Neuronal stem cell (in vitro differentiated cells): ENCODE data around the gene HAS3.
"Not testable (repeated sequence)": the region's sequence is repeated elsewhere in the genome, so short reads cannot be mapped to it uniquely, and the experiment has no call there.

Experiments
- DNase-seq: peaks from one replicate; pipeline ENCODE4 v3.0.0-alpha.2; 2013; ENCODE audit warnings: low spot score
- H2AFZ ChIP-seq: one replicate; pipeline ENCODE4 v1.6.1; 2013; ENCODE audit warnings: mild to moderate bottlenecking, low read length, inconsistent platforms
- H2AK5ac ChIP-seq: 2 replicates; pipeline ENCODE4 v1.6.1; 2013; ENCODE audit warnings: low read depth, mild to moderate bottlenecking, inconsistent platforms, low read length, moderate library complexity, mixed read lengths
- H2BK120ac ChIP-seq: 2 replicates; pipeline ENCODE4 v1.6.1; 2013; ENCODE audit warnings: low read depth, mild to moderate bottlenecking, inconsistent platforms, low read length, moderate library complexity, mixed read lengths
- H2BK12ac ChIP-seq: one replicate; pipeline ENCODE4 v1.6.1; 2013; ENCODE audit warnings: low read length, inconsistent platforms
- H2BK15ac ChIP-seq: 2 replicates; pipeline ENCODE4 v1.6.1; 2013; ENCODE audit warnings: mild to moderate bottlenecking, low read length, inconsistent platforms, mixed read lengths
- H2BK5ac ChIP-seq: one replicate; pipeline ENCODE4 v1.6.1; 2013; ENCODE audit warnings: inconsistent platforms, mild to moderate bottlenecking, low read length, moderate library complexity
- H3K14ac ChIP-seq: one replicate; pipeline ENCODE4 v1.6.1; 2013; ENCODE audit warnings: low read length, inconsistent platforms
- H3K18ac ChIP-seq: 2 replicates; pipeline ENCODE4 v1.6.1; 2013; ENCODE audit warnings: low read length, inconsistent platforms
- H3K23ac ChIP-seq: 2 replicates; pipeline ENCODE4 v1.6.1; 2013; ENCODE audit warnings: low read depth, mild to moderate bottlenecking, mixed read lengths, low read length, inconsistent platforms; ENCODE audit not compliant: poor library complexity
- H3K27ac ChIP-seq: replicated peaks from 3 replicates; pipeline ENCODE4 v1.5.1; 2013; ENCODE audit warnings: low read length, inconsistent platforms
- H3K27me3 ChIP-seq, 3 experiments: 2 replicates each; pipeline ENCODE4 v1.6.1; 2013; ENCODE audit warnings: low read length in 3 of 3, mild to moderate bottlenecking in 2 of 3, inconsistent platforms in 1 of 3, low read depth in 1 of 3, mixed read lengths in 1 of 3, moderate library complexity in 1 of 3; ENCODE audit not compliant: control insufficient read depth in 3 of 3, insufficient read depth in 3 of 3
- H3K36me3 ChIP-seq, 2 donors: replicated peaks in 1 of 2; 2 replicates each; pipeline ENCODE4 v1.6.1; 2013; ENCODE audit warnings: low read length in 2 of 2; ENCODE audit not compliant: control insufficient read depth in 2 of 2, insufficient read depth in 2 of 2
- H3K4ac ChIP-seq: 2 replicates; pipeline ENCODE4 v1.6.1; 2013; ENCODE audit warnings: inconsistent platforms, mild to moderate bottlenecking, low read length, moderate library complexity
- H3K4me1 ChIP-seq, 2 donors: 1 replicate in 1 of 2; 2 replicates in 1 of 2; pipeline ENCODE4 v1.6.1; 2013; ENCODE audit warnings: low read length in 2 of 2, low read depth in 1 of 2; ENCODE audit not compliant: control insufficient read depth in 2 of 2, insufficient read depth in 1 of 2
- H3K4me2 ChIP-seq: one replicate; pipeline ENCODE4 v1.6.1; 2013; ENCODE audit warnings: mild to moderate bottlenecking, low read length, inconsistent platforms; ENCODE audit not compliant: insufficient read depth, poor library complexity, severe bottlenecking
- H3K4me3 ChIP-seq, 2 donors: 2 replicates each; pipeline ENCODE4 v1.5.1; 2013; ENCODE audit warnings: low read length in 2 of 2, mild to moderate bottlenecking in 2 of 2, inconsistent platforms in 1 of 2, moderate library complexity in 1 of 2
- H3K79me1 ChIP-seq: one replicate; pipeline ENCODE4 v1.6.1; 2013; ENCODE audit warnings: low read depth, mild to moderate bottlenecking, inconsistent platforms, low read length, moderate library complexity
- H3K9ac ChIP-seq: one replicate; pipeline ENCODE4 v1.6.1; 2013; ENCODE audit warnings: mild to moderate bottlenecking, low read depth, low read length, inconsistent platforms; ENCODE audit not compliant: poor library complexity
- H3K9me3 ChIP-seq, 2 donors: replicated peaks in 1 of 2; 2 replicates each; pipeline versions ENCODE3 to v1.6.1; 2013; ENCODE audit warnings: low read length in 2 of 2, mild to moderate bottlenecking in 2 of 2, inconsistent platforms in 1 of 2, low read depth in 1 of 2, mixed read lengths in 1 of 2, moderate library complexity in 1 of 2; ENCODE audit not compliant: control insufficient read depth in 2 of 2, insufficient read depth in 1 of 2
- H4K8ac ChIP-seq: one replicate; pipeline ENCODE4 v1.6.1; 2013; ENCODE audit warnings: low read depth, mild to moderate bottlenecking, inconsistent platforms, low read length, moderate library complexity
- H4K91ac ChIP-seq: one replicate; pipeline ENCODE4 v1.6.1; 2013; ENCODE audit warnings: low read length, low read depth, mild to moderate bottlenecking, inconsistent platforms; ENCODE audit not compliant: poor library complexity
- WGBS, 2 donors: extraction: QIAGEN DNeasy Blood & Tissue Kit; methylation state at CpG; one replicate each; pipeline ENCODE4 v1.1.7; 2013; ENCODE audit warnings: missing lambda C conversion rate in 2 of 2, mixed read lengths in 1 of 2; ENCODE audit not compliant: insufficient read length in 2 of 2, insufficient replicate concordance in 1 of 2; ENCODE audit errors: extremely low coverage in 2 of 2; 5-methylcytosine and 5-hydroxymethylcytosine counted together

HAS3 gene

GRCh38 chr16:69132424-69133252 lies 27.2 kb downstream of the HAS3 start, which contains the start of the genes CHTF8 and UTP4:
Gene CHTF8, minus strand, starts transcription at chr16:69132588. Its CDS starts 11,130 bp downstream, at chr16:69121458.
Gene UTP4, plus strand, starts transcription at chr16:69132649. Its CDS starts 811 bp downstream, at chr16:69133460.
- H3K23ac ChIP-seq = peak within 1 kb of the TSS; percentile 96
- no peaks in the 10 kb centered on the region for H3K9me3 ChIP-seq
- H2BK15ac ChIP-seq = peak within 1 kb of the TSS; percentile 62
- no peak within 1 kb of the TSS for H3K4ac ChIP-seq
- H3K4me3 ChIP-seq = peak within 1 kb of the TSS; percentile 95 to 99
- peak within 1 kb of the TSS; percentile 97 for H3K9ac ChIP-seq
- H4K91ac ChIP-seq = peak within 1 kb of the TSS; percentile 86
- H3K14ac ChIP-seq = peak within 1 kb of the TSS; percentile 84
- H3K27me3 ChIP-seq = no peaks in the 10 kb centered on the region
- peak within 1 kb of the TSS; percentile 98 for H2AFZ ChIP-seq
- H2AK5ac ChIP-seq = peak within 1 kb of the TSS; percentile 71
- peak within 1 kb of the TSS; percentile 98 for H3K27ac ChIP-seq
- peak within 1 kb of the TSS; percentile 91 for H2BK5ac ChIP-seq
- H3K36me3 ChIP-seq = peaks cover 7 to 74% of the 10 kb centered on the region in 2 donors
- peak; percentile 78 for DNase-seq
- no peak within 1 kb of the TSS for H2BK12ac ChIP-seq
- H2BK120ac ChIP-seq = peak within 1 kb of the TSS; percentile 49
- H3K4me1 ChIP-seq = peaks cover 0 to 9% of the 10 kb centered on the region in 2 donors
- WGBS, 2 donors = no CpG with 5 or more reads among the region's 78 CpGs
- H4K8ac ChIP-seq = peak within 1 kb of the TSS; percentile 87
- peaks cover 9% of the 10 kb centered on the region for H3K79me1 ChIP-seq
- H3K18ac ChIP-seq = peak within 1 kb of the TSS; percentile 99
- peak within 1 kb of the TSS; percentile 59 for H3K4me2 ChIP-seq

DNA sequence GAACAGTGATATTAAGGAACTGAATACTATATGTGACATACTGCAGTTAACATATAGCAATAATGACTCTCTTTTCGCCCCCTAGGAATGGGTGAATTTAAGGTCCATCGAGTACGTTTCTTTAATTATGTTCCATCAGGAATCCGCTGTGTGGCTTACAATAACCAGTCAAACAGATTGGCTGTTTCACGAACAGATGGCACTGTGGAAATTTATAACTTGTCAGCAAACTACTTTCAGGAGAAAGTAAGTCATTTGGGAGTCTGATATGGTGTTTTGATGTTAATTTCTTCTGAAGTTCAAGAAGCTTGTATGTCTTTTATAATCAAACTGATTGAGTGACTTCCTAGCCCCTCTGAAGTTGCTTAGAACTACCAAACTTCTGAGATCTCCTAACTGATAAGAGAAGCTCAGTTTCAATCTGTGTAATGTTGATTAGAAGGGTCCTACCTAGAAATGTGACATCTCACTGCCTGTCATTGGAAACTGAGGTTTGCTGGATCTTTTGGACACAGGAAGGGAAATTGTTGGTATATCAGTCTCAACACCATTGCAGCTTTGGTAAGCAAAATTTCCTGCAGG lies 28.0 kb downstream of the HAS3 start:
- WGBS, 2 donors = no CpG with 5 or more reads among the region's 5 CpGs
- H3K36me3 ChIP-seq = peaks cover 12 to 76% of the 10 kb centered on the region in 2 donors
- no peak for DNase-seq

DNA sequence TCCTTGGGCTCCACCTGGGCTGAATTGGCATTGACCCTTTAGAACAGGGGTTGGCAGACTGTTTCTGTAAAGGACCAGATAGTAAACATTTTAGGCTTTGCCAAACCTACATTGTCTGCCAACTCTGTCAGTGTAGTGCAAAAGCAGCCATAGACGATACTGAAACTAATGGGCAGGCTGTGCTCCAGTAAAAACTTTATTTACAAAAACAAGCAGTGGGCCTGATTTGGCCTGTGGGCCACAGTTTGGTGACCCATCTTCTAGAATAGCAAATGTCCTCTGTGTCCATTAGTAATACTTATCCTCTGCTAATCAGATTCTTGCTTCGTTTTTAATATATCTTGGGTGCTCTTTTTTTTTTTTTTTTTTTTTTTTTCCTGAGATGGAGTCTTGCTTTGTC lies 33.2 kb downstream of the HAS3 start:
- Histone ChIP-seq H3K9ac (no peak overlapping the region), H4K8ac (no peak overlapping the region), H2BK120ac (no peak overlapping the region), H3K27me3 (no peaks in the 10 kb centered on the region), H3K79me1 (peaks cover 2% of the 10 kb centered on the region), H3K9me3 (no peaks in the 10 kb centered on the region), H3K23ac (no peak overlapping the region), H3K4me2 (no peak overlapping the region), H3K18ac (no peak overlapping the region), H3K14ac (no peak overlapping the region), H3K27ac (no peak overlapping the region), H2BK15ac (no peak overlapping the region), H2AK5ac (no peak overlapping the region), H3K4me3 (no peak overlapping the region), H2BK12ac (no peak overlapping the region), H4K91ac (no peak overlapping the region), H3K4ac (no peak overlapping the region), H3K4me1 (no peaks in the 10 kb centered on the region), H2AFZ (no peak overlapping the region), H3K36me3 (peaks cover 36 to 98% of the 10 kb centered on the region in 2 donors), H2BK5ac (no peak overlapping the region)
- WGBS, 2 donors = no CpG with 5 or more reads among the region's 2 CpGs
- DNase-seq = no peak

More for the DNA sequence above, 28.0 kb downstream of the HAS3 start:
- Histone ChIP-seq H3K9me3 (no peaks in the 10 kb centered on the region), H3K9ac (no peak overlapping the region), H2AFZ (no peak overlapping the region), H2BK15ac (no peak overlapping the region), H3K4me3 (peak overlapping the region; percentile 95 to 99), H4K91ac (no peak overlapping the region), H3K4me1 (peaks cover 0 to 9% of the 10 kb centered on the region in 2 donors), H3K27me3 (no peaks in the 10 kb centered on the region), H2BK12ac (no peak overlapping the region), H2BK120ac (no peak overlapping the region), H3K18ac (no peak overlapping the region), H3K14ac (no peak overlapping the region), H2AK5ac (no peak overlapping the region), H3K79me1 (peaks cover 7% of the 10 kb centered on the region), H3K4ac (no peak overlapping the region), H3K23ac (no peak overlapping the region), H3K27ac (no peak overlapping the region), H2BK5ac (no peak overlapping the region), H4K8ac (no peak overlapping the region), H3K4me2 (peak overlapping the region; percentile 59)

DNA sequence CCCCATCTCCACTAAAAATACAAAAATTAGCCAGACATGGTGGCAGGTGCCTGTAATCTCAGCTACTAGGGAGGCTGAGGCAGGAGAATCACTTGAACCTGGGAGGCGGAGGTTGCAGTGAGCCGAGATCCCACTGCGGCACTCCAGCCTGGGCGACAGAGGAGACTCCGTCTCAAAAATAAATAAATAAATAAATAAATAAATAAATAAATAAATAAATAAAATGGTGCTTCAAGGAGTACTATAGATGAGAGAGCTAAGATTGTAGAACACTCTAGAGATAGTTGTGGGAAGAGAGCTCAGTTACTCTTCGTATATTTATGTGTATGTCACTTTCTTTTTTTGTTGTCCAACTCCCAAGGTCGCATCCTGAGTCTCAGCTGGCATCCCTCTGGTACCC lies 34.0 kb downstream of the HAS3 start:
- H3K27me3 ChIP-seq, H3K4me3 ChIP-seq, H3K9me3 ChIP-seq, H2BK15ac ChIP-seq, H3K9ac ChIP-seq, H3K18ac ChIP-seq, H2BK12ac ChIP-seq, H4K91ac ChIP-seq, H3K4me1 ChIP-seq, H3K79me1 ChIP-seq, H2AK5ac ChIP-seq, H3K14ac ChIP-seq, DNase-seq, H3K4me2 ChIP-seq, H2BK5ac ChIP-seq, H3K4ac ChIP-seq, H3K23ac ChIP-seq, H2AFZ ChIP-seq, H4K8ac ChIP-seq, H3K27ac ChIP-seq, H2BK120ac ChIP-seq: not testable (repeated sequence)
- peaks cover 36 to 98% of the 10 kb centered on the region in 2 donors for H3K36me3 ChIP-seq
- WGBS, 2 donors = no CpG with 5 or more reads among the region's 7 CpGs
